Measurements from ENCODE around the gene UBE2O.

The UBE2O gene

GRCh38 chr17:76445697-76446448 lies 7.1 kb downstream of the UBE2O start:
- H3K27me3 ChIP-seq (ENCODE audit: insufficient read depth, low read length) = no peaks in the 10 kb centered on the region
- WGBS = 41% methylated on average over 10 of the region's 10 CpGs
- H3K9me3 ChIP-seq (ENCODE audit: insufficient read depth, low read depth, low read length) = no peaks in the 10 kb centered on the region
- peak overlapping the region; percentile 19; the same call in 1 of the 2 replicates for H3K9ac ChIP-seq (ENCODE audit: low read depth, low read length)
- H3K27ac ChIP-seq (ENCODE audit: low read depth, low read length) = peak overlapping the region; percentile 80
- H3K4me3 ChIP-seq (ENCODE audit: low read length) = no peak overlapping the region
- no peaks in the 10 kb centered on the region for H3K36me3 ChIP-seq (ENCODE audit: insufficient read depth, low read length)
- peaks cover 78% of the 10 kb centered on the region for H3K4me1 ChIP-seq (ENCODE audit: insufficient read depth, low read length)

GRCh38 chr17:76444518-76445311 lies 8.2 kb downstream of the UBE2O start:
- Histone ChIP-seq H3K27ac (ENCODE audit: low read depth, low read length) (peak overlapping the region; percentile 80), H3K4me3 (ENCODE audit: low read length) (peak overlapping the region; percentile 12; the same call in 1 of the 2 replicates), H3K4me1 (ENCODE audit: insufficient read depth, low read length) (peaks cover 77% of the 10 kb centered on the region), H3K36me3 (ENCODE audit: insufficient read depth, low read length) (no peaks in the 10 kb centered on the region), H3K9ac (ENCODE audit: low read depth, low read length) (peak overlapping the region; percentile 38), H3K9me3 (ENCODE audit: insufficient read depth, low read depth, low read length) (no peaks in the 10 kb centered on the region), H3K27me3 (ENCODE audit: insufficient read depth, low read length) (no peaks in the 10 kb centered on the region)
- 17% methylated on average over 9 of the region's 9 CpGs for WGBS

DNA sequence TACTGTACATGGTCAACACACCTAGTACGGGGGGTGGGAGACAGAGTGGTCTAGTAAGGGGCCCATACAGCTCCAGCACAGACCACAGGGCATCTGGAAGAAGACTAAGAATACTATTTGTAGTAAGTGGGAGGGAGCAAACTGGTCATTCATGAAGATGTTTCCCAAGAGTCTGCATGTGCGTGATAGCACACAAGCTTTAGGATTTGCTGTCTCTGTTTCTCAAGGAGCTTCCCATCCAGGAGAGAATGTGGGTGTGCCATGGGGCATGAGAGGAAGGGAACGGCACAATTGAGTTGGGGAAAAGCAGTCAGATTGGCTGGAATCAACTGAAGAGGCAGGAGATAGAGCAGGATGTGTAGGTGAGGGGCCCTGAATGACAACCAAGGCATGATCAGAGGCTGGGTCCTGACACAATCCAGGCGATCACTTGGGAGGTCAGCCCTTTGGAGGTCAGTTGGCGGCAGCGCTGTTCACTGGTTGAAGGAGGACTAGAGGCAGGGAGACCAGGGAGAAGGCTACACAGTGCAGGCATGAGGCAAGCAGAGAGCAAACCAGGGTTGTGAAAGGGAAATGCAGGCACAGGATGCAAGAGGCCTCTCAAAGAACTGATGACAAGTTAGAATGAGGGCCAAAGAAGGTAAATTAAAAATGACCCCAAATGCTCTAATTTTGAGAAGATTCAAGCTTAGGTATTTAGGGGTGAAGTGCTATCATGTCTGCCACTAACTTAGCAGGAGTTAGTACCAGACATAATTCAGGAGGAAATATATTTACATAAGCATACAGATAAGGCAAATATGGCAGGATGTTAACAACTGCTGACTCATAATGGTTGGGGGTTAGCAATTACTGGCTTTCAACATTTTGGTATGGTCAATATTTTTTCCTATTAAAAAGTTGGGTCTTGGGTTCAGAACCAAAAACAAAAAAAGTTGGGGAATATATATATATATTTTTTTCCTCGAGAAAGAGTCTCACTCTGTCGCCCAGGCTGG lies 10.3 kb downstream of the UBE2O start:
- WGBS = 93% methylated on average over 8 of the region's 8 CpGs
- H3K4me3 ChIP-seq (ENCODE audit: low read length) = no peak overlapping the region
- no peak overlapping the region for H3K27ac ChIP-seq (ENCODE audit: low read depth, low read length)
- no peaks in the 10 kb centered on the region for H3K36me3 ChIP-seq (ENCODE audit: insufficient read depth, low read length)
- H3K9ac ChIP-seq (ENCODE audit: low read depth, low read length) = no peak overlapping the region
- H3K9me3 ChIP-seq (ENCODE audit: insufficient read depth, low read depth, low read length) = no peaks in the 10 kb centered on the region
- no peaks in the 10 kb centered on the region for H3K27me3 ChIP-seq (ENCODE audit: insufficient read depth, low read length)
- peaks cover 79% of the 10 kb centered on the region for H3K4me1 ChIP-seq (ENCODE audit: insufficient read depth, low read length)

DNA sequence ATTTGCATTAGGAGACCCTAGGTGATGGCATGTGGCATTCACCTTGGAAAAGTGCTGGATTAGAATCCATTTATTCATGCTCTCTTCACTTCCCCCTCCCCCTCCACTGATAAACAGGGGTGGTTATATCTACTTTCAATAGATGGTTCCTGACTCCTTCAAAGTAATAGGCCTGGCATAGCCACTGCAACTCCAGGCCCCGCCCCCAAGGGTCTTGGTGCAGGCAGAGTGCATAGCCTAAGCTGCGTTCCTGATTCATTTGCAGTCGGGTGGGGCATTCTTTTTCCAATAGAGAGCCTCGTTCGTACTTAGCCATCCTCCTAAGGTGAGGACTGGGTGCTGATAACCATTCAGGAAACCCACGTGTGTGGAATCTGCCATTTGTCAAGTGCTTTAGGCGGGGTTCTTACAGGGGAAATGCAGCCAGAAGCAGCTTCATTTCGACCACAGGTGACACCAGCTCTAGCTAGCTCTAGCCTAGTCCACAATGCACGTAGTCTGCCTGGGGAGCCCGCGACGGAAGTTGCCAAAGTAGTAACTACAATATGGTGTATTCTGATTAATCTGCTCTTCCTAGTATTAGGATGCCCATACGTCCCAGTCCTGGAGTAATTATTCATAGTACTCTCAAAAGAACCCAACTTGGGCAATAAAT lies 11.1 kb downstream of the UBE2O start:
- no peaks in the 10 kb centered on the region for H3K9me3 ChIP-seq (ENCODE audit: insufficient read depth, low read depth, low read length)
- H3K27me3 ChIP-seq (ENCODE audit: insufficient read depth, low read length) = no peaks in the 10 kb centered on the region
- WGBS = 59% methylated on average over 13 of the region's 13 CpGs
- H3K4me1 ChIP-seq (ENCODE audit: insufficient read depth, low read length) = peaks cover 70% of the 10 kb centered on the region
- no peak overlapping the region for H3K4me3 ChIP-seq (ENCODE audit: low read length)
- H3K36me3 ChIP-seq (ENCODE audit: insufficient read depth, low read length) = no peaks in the 10 kb centered on the region
- no peak overlapping the region for H3K9ac ChIP-seq (ENCODE audit: low read depth, low read length)
- H3K27ac ChIP-seq (ENCODE audit: low read depth, low read length) = no peak overlapping the region

DNA sequence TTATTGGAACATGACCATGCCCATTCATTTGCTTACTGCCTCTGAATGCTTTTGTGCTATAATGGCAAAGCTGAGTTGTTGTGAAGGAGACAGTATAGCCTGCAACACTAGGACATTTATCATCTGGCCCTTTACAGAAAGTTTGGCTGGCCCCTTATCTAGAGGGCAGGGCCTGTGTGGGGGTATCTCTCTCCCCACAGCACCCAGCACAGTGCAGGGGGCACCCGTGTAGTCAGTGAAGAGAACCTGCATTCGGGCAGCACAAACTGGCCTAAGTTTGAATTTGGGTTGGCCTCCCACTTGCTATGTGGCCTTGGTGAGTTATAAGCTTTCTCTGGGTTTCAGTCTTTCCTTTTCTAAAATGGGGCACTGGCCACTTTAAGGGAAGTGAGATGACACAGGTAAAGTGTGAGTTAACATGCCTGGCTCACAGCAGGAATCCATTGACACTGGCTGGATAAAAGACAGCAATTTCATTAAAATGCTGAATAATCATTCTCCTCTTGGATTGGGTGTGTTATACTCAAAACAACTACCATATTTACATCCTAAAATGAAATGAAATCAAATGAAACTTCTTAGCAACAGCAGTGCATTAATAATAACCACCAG lies 12.1 kb downstream of the UBE2O start:
- Histone ChIP-seq H3K27ac (ENCODE audit: low read depth, low read length) (peak overlapping the region; percentile 40; the same call in 1 of the 2 replicates), H3K36me3 (ENCODE audit: insufficient read depth, low read length) (no peaks in the 10 kb centered on the region), H3K9ac (ENCODE audit: low read depth, low read length) (no peak overlapping the region), H3K9me3 (ENCODE audit: insufficient read depth, low read depth, low read length) (no peaks in the 10 kb centered on the region), H3K27me3 (ENCODE audit: insufficient read depth, low read length) (no peaks in the 10 kb centered on the region), H3K4me3 (ENCODE audit: low read length) (no peak overlapping the region), H3K4me1 (ENCODE audit: insufficient read depth, low read length) (peaks cover 61% of the 10 kb centered on the region)
- WGBS = 66% methylated on average over 2 of the region's 2 CpGs

- Histone ChIP-seq H3K36me3 (ENCODE audit: insufficient read depth, low read length) (no peaks in the 10 kb centered on the region), H3K27me3 (ENCODE audit: insufficient read depth, low read length) (no peaks in the 10 kb centered on the region), H3K9ac (ENCODE audit: low read depth, low read length) (no peak overlapping the region), H3K27ac (ENCODE audit: low read depth, low read length) (no peak overlapping the region), H3K9me3 (ENCODE audit: insufficient read depth, low read depth, low read length) (no peaks in the 10 kb centered on the region), H3K4me1 (ENCODE audit: insufficient read depth, low read length) (peaks cover 46% of the 10 kb centered on the region), H3K4me3 (ENCODE audit: low read length) (no peak overlapping the region)
- WGBS = 93% methylated on average over 6 of the region's 6 CpGs
Measured at GRCh38 chr17:76439314-76439928, 13.5 kb downstream of the UBE2O start.

- 90% methylated on average over 9 of the region's 9 CpGs for WGBS
- Histone ChIP-seq H3K27ac (ENCODE audit: low read depth, low read length) (no peak overlapping the region), H3K9me3 (ENCODE audit: insufficient read depth, low read depth, low read length) (no peaks in the 10 kb centered on the region), H3K27me3 (ENCODE audit: insufficient read depth, low read length) (no peaks in the 10 kb centered on the region), H3K36me3 (ENCODE audit: insufficient read depth, low read length) (no peaks in the 10 kb centered on the region), H3K9ac (ENCODE audit: low read depth, low read length) (no peak overlapping the region), H3K4me3 (ENCODE audit: low read length) (no peak overlapping the region), H3K4me1 (ENCODE audit: insufficient read depth, low read length) (peaks cover 41% of the 10 kb centered on the region)
Measured at GRCh38 chr17:76438906-76439305, 14.0 kb downstream of the UBE2O start.

DNA sequence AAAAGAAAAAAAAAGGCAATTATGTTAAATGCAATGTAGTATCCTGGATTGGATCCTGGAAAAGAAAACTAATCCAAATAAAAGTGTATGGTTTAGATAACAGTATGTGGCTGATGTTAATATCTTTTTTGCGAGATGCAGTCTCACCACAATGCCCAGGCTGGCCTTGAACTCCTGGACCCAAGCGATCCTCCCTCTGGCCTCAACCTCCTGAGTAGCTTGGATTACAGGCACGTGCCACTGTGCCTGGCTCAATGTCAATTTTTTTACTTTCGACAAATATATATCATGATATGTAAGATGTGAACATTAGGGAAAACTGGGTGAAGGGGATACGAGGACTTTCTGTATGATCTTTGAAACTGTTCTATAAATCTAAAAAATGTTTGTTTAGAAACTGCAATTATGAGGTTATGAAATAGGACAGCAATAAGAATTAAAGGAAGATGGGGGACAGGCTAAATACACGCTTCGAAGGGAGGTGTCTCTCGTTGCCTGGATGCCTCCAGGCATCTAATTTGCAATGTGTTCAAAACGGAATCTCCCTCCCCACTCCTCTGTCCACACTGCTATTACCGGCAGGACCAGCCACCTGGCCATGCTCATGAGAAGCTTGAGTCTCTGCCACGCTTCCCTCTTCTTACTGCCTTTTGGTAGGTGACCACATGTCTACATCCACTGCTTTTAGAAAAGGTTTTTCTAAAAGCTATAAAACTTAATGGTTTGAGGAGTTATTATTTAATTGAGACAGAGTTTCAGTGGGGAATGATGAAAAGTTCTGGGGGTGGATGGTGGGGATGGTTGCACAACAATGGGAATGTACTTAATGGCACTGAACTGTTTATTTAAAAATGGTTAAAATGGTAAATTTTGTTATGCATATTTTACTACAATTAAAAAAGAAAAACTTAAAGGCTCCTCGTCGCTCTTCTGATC lies 15.2 kb downstream of the UBE2O start:
- no peak overlapping the region for H3K9ac ChIP-seq (ENCODE audit: low read depth, low read length)
- H3K27me3 ChIP-seq (ENCODE audit: insufficient read depth, low read length) = no peaks in the 10 kb centered on the region
- no peak overlapping the region for H3K27ac ChIP-seq (ENCODE audit: low read depth, low read length)
- H3K4me1 ChIP-seq (ENCODE audit: insufficient read depth, low read length) = peaks cover 38% of the 10 kb centered on the region
- WGBS = 89% methylated on average over 12 of the region's 13 CpGs
- no peaks in the 10 kb centered on the region for H3K36me3 ChIP-seq (ENCODE audit: insufficient read depth, low read length)
- no peaks in the 10 kb centered on the region for H3K9me3 ChIP-seq (ENCODE audit: insufficient read depth, low read depth, low read length)
- H3K4me3 ChIP-seq (ENCODE audit: low read length) = no peak overlapping the region

DNA sequence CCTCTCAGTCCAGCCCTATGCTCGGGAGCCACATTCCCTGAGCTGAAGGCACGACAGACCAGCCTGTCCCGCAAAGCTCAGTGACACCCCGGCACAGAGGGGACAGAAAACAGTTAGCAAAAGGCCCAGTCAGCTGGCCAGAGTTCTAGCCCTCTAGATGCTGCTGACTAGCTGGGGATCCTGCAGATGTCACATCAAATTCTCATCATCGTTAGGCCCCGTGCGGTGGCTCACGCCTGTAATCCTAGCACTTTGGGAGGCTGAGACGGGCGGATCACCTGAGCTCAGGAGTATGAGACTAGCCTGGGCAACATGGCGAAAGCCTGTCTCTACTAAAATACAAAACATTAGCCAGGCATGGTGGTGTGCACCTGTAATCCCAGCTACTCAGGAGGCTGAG lies 17.2 kb downstream of the UBE2O start:
- Histone ChIP-seq H3K27ac (ENCODE audit: low read depth, low read length) (no peak overlapping the region; the same call in 1 of the 2 replicates), H3K4me1 (ENCODE audit: insufficient read depth, low read length) (peaks cover 37% of the 10 kb centered on the region), H3K27me3 (ENCODE audit: insufficient read depth, low read length) (no peaks in the 10 kb centered on the region), H3K9ac (ENCODE audit: low read depth, low read length) (no peak overlapping the region), H3K36me3 (ENCODE audit: insufficient read depth, low read length) (no peaks in the 10 kb centered on the region), H3K4me3 (ENCODE audit: low read length) (no peak overlapping the region), H3K9me3 (ENCODE audit: insufficient read depth, low read depth, low read length) (no peaks in the 10 kb centered on the region)
- WGBS = 93% methylated on average over 11 of the region's 11 CpGs

All from HUES64 (cell line).